Left lung (tissue), 10 donors: ENCODE results near the gene ZNF503. TPM values are rescaled to one million over a fixed set of nuclear protein-coding genes. Genes with fewer than 3 reads are reported as not detected.

ENCODE experiments used
- ATAC-seq: fragments of 200-7000 bp; cut with Tn5 transposase; one replicate; pipeline ENCODE4 v1.9.1; 2020; ENCODE audit warnings: moderate library complexity
- DNase-seq, 4 donors: peaks; one replicate each; pipeline ENCODE4 v3.0.0-alpha.2; 2013 to 2020
- H3K27ac ChIP-seq, 2 donors: fragments of 200-600 bp; sonication (generic) in 1 of 2; one replicate each; pipeline versions ENCODE4 v1.5.0 to v1.8.0; 2020 to 2021
- H3K27me3 ChIP-seq, 2 donors: fragments of 200-600 bp; sonication (generic) in 1 of 2; one replicate each; pipeline versions ENCODE4 v1.5.0 to v1.8.0; 2020 to 2021
- H3K36me3 ChIP-seq, 2 donors: fragments of 200-600 bp; sonication (generic) in 1 of 2; one replicate each; pipeline versions ENCODE4 v1.5.0 to v1.8.0; 2020 to 2021
- H3K4me1 ChIP-seq, 2 donors: fragments of 200-600 bp; one replicate each; pipeline ENCODE4 v1.8.0; 2021
- H3K4me3 ChIP-seq, 2 donors: fragments of 200-600 bp; sonication (generic) in 1 of 2; one replicate each; pipeline versions ENCODE4 v1.5.0 to v1.8.0; 2020 to 2021; ENCODE audit warnings: mild to moderate bottlenecking in 1 of 2
- H3K9me3 ChIP-seq, 2 donors: fragments of 200-600 bp; sonication (generic) in 1 of 2; one replicate each; pipeline versions ENCODE4 v1.5.0 to v1.8.0; 2020 to 2021
- CTCF ChIP-seq, 2 donors: fragments of 200-600 bp; sonication (generic) in 1 of 2; IDR thresholded peaks; one replicate each; pipeline versions ENCODE4 v1.5.0 to v1.8.0; 2021; ENCODE audit warnings: antibody characterized with exemption in 2 of 2
- intact Hi-C, 2 donors: fragments of 100-400 bp; cut with DNase I; formaldehyde crosslinking; loops; one replicate each; pipeline versions ENCODE4 v1.11.2 to v1.14.2; 2022
- polyA plus RNA-seq, 6 donors: library from polyadenylated mRNA; unstranded; fragments of 120-200 nt; gene quantifications; one replicate each; pipeline ENCODE4 v1.2.1, GENCODE V29; 2013; ENCODE audit not compliant: insufficient read length in 6 of 6
- total RNA-seq, 2 donors: library from RNA; stranded (reverse); fragmentation: NEBNext Ultra II Directional; extraction: Animal tissue kit (Norgen Biotek cat#: 25700); gene quantifications; one replicate each; pipeline ENCODE4 v1.2.1, GENCODE V29; 2021
- donor health status: DM: no; HTN: yes; CAD: no.
- donor health status: DM: no; HTN: no; CAD: no.

The ZNF503 gene
- total and polyA plus RNA-seq, 8 donors = 32.7 to 71.4 (median 50.0) TPM

- no peaks in the 10 kb centered on the region for H3K27me3 ChIP-seq
- peaks cover 0 to 21% of the 10 kb centered on the region in 2 donors for H3K36me3 ChIP-seq
- H3K4me1 ChIP-seq = peaks cover 0 to 3% of the 10 kb centered on the region in 2 donors
- no peak overlapping the region for H3K27ac ChIP-seq
- no peak overlapping the region for H3K4me3 ChIP-seq
- intact Hi-C loops = no loop called here
- no peak for TF ChIP-seq CTCF (IDR thresholded peaks at IDR 0.05)
- ATAC-seq (no peak), DNase-seq (no peak)
- H3K9me3 ChIP-seq = peaks cover 0 to 31% of the 10 kb centered on the region in 2 donors
Measured at GRCh38 chr10:75441682-75442081, 40.1 kb upstream of the ZNF503 start.

- Histone ChIP-seq H3K4me3 (no peak overlapping the region), H3K27ac (no peak overlapping the region), H3K36me3 (peaks cover 0 to 21% of the 10 kb centered on the region in 2 donors), H3K9me3 (peaks cover 0 to 28% of the 10 kb centered on the region in 2 donors), H3K27me3 (no peaks in the 10 kb centered on the region), H3K4me1 (peaks cover 0 to 3% of the 10 kb centered on the region in 2 donors)
- ATAC-seq = no peak
- intact Hi-C loops = no loop called here
- no peak for DNase-seq
- no peak for TF ChIP-seq CTCF (IDR thresholded peaks at IDR 0.05)
Measured at GRCh38 chr10:75441196-75441595, 39.6 kb upstream of the ZNF503 start.

GRCh38 chr10:75440271-75440793 lies 38.8 kb upstream of the ZNF503 start:
- intact Hi-C loops = no loop called here
- peaks cover 0 to 3% of the 10 kb centered on the region in 2 donors for H3K4me1 ChIP-seq
- TF ChIP-seq CTCF (IDR thresholded peaks at IDR 0.05) = no peak
- DNase-seq (no peak), ATAC-seq (no peak)
- peaks cover 0 to 21% of the 10 kb centered on the region in 2 donors for H3K36me3 ChIP-seq
- no peaks in the 10 kb centered on the region for H3K27me3 ChIP-seq
- no peak overlapping the region for H3K4me3 ChIP-seq
- H3K27ac ChIP-seq = no peak overlapping the region
- peaks cover 0 to 23% of the 10 kb centered on the region in 2 donors for H3K9me3 ChIP-seq

GRCh38 chr10:75439811-75440210 lies 38.2 kb upstream of the ZNF503 start:
- intact Hi-C loops = no loop called here
- peaks cover 0 to 5% of the 10 kb centered on the region in 2 donors for H3K4me1 ChIP-seq
- TF ChIP-seq CTCF (IDR thresholded peaks at IDR 0.05) = no peak
- no peak overlapping the region for H3K27ac ChIP-seq
- peaks cover 0 to 21% of the 10 kb centered on the region in 2 donors for H3K36me3 ChIP-seq
- no peaks in the 10 kb centered on the region for H3K27me3 ChIP-seq
- no peak for DNase-seq
- peaks cover 0 to 21% of the 10 kb centered on the region in 2 donors for H3K9me3 ChIP-seq
- H3K4me3 ChIP-seq = no peak overlapping the region
- no peak for ATAC-seq

GRCh38 chr10:75438275-75438674 lies 36.7 kb upstream of the ZNF503 start:
- Histone ChIP-seq H3K9me3 (peaks cover 0 to 7% of the 10 kb centered on the region in 2 donors), H3K27ac (no peak overlapping the region), H3K27me3 (no peaks in the 10 kb centered on the region), H3K36me3 (peaks cover 0 to 16% of the 10 kb centered on the region in 2 donors), H3K4me1 (peaks cover 0 to 21% of the 10 kb centered on the region in 2 donors), H3K4me3 (no peak overlapping the region)
- DNase-seq = no peak
- no peak for TF ChIP-seq CTCF (IDR thresholded peaks at IDR 0.05)
- intact Hi-C loops = no loop called here
- ATAC-seq = no peak
